ENCODE results near the gene ARID1B. TPM values are rescaled to one million over a fixed set of nuclear protein-coding genes. Genes with fewer than 3 reads are reported as not detected.

Gene ARID1B
- total and polyA plus RNA-seq, 2 experiments from 2014 or later, result 41.9 to 72.7 TPM

- Histone ChIP-seq H3K36me3 (no peaks in the 10 kb centered on the region), H3K4me3 (no peak overlapping the region), H3K4me1 (ENCODE audit: low read depth) (peaks cover 35% of the 10 kb centered on the region), H3K27me3 (no peaks in the 10 kb centered on the region), H3K9me3 (ENCODE audit: low read depth) (no peaks in the 10 kb centered on the region), H3K27ac (no peak overlapping the region)
- no peak for TF ChIP-seq CTCF (IDR thresholded peaks at IDR 0.05; ENCODE audit: low read depth, low read length)
- no peak for DNase-seq (ENCODE audit: low read depth in 1 of 2, low spot score in 1 of 2)
Observed at GRCh38 chr6:157032923-157033322, 255.7 kb downstream of the ARID1B start.

DNA sequence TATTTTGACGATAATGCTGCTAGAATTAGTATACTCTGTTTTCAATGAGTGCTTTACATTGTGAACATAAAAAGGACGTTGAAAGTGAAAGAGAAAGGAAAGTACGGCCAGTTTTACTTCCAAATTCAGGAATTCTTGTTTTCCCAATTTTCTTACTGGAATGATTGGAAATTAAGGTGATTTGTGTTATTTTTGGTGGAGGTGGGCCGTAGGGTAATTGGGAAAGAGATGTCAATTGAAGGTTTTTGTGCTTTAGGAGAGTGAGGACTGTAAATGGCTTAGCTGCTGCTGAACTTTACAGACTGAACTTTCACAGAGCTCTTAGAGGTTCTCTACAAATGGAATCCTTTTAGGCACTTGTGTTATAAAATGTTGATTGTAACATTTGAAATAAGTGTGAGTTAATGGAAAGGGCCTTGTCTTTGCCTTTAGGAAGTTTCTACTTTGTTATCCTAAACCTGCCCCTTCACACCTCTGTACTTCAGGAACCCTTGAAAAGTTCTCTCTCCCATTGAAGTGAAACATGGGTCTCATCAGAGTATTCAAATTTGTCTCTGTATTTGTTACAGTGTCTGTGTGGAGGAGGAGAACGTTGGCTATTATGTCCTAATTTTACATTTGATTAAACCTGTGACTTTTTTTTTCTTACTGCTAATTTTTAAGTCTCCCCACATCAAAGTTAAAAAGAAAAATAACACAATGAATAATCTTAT, 256.4 kb downstream of the ARID1B start:
- no peak for TF ChIP-seq CTCF (IDR thresholded peaks at IDR 0.05; ENCODE audit: low read depth, low read length)
- DNase-seq (ENCODE audit: low read depth in 1 of 2, low spot score in 1 of 2), result peak in 1 of 2 donors; percentile 22
- Histone ChIP-seq H3K36me3 (no peaks in the 10 kb centered on the region), H3K4me3 (no peak overlapping the region), H3K9me3 (ENCODE audit: low read depth) (no peaks in the 10 kb centered on the region), H3K27me3 (no peaks in the 10 kb centered on the region), H3K27ac (peak overlapping the region; percentile 25), H3K4me1 (ENCODE audit: low read depth) (peaks cover 35% of the 10 kb centered on the region)

GRCh38 chr6:157034436-157035230, 257.5 kb downstream of the ARID1B start:
- peak; percentile 55 to 76 for DNase-seq (ENCODE audit: low read depth in 1 of 2, low spot score in 1 of 2)
- peaks cover 35% of the 10 kb centered on the region for H3K4me1 ChIP-seq (ENCODE audit: low read depth)
- no peak overlapping the region for H3K4me3 ChIP-seq
- H3K27me3 ChIP-seq, result no peaks in the 10 kb centered on the region
- peak; percentile 65 for TF ChIP-seq CTCF (IDR thresholded peaks at IDR 0.05; ENCODE audit: low read depth, low read length)
- no peaks in the 10 kb centered on the region for H3K9me3 ChIP-seq (ENCODE audit: low read depth)
- H3K36me3 ChIP-seq, result no peaks in the 10 kb centered on the region
- H3K27ac ChIP-seq, result no peak overlapping the region

DNA sequence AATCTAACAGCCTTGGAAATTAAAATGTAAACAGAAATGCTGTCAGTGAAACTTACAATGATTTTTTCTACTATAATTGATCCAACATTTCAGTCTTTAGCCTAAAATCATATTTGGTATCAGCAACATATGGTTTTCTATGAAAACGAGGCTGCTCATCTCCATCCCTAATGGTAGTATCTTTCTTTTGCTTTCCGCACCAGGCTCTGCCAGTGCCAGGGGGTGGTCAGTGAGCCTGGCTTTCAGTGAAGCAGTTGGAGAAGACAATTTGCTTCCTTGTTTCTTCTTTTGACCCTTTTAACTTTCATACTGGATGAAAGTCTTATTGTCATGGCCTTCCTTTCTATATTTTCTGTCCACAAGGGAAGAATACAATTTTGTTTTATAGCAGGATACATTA, 258.4 kb downstream of the ARID1B start:
- TF ChIP-seq CTCF (IDR thresholded peaks at IDR 0.05; ENCODE audit: low read depth, low read length), result no peak
- no peaks in the 10 kb centered on the region for H3K27me3 ChIP-seq
- peak overlapping the region; percentile 15 for H3K27ac ChIP-seq
- H3K4me3 ChIP-seq, result no peak overlapping the region
- H3K4me1 ChIP-seq (ENCODE audit: low read depth), result peaks cover 35% of the 10 kb centered on the region
- no peaks in the 10 kb centered on the region for H3K9me3 ChIP-seq (ENCODE audit: low read depth)
- DNase-seq (ENCODE audit: low read depth in 1 of 2, low spot score in 1 of 2), result no peak
- no peaks in the 10 kb centered on the region for H3K36me3 ChIP-seq

GRCh38 chr6:157036245-157036711, 259.1 kb downstream of the ARID1B start:
- Histone ChIP-seq H3K4me1 (ENCODE audit: low read depth) (peaks cover 35% of the 10 kb centered on the region), H3K36me3 (no peaks in the 10 kb centered on the region), H3K27ac (peak overlapping the region; percentile 15), H3K9me3 (ENCODE audit: low read depth) (no peaks in the 10 kb centered on the region), H3K27me3 (no peaks in the 10 kb centered on the region), H3K4me3 (no peak overlapping the region)
- peak in 1 of 2 donors; percentile 70 for DNase-seq (ENCODE audit: low read depth in 1 of 2, low spot score in 1 of 2)
- TF ChIP-seq CTCF (IDR thresholded peaks at IDR 0.05; ENCODE audit: low read depth, low read length), result no peak
